NCI-H526 treated with DMSO at 0.1 percent for 48 hours (cell line): ENCODE results near the gene UBE2O.

Experiments
- DNase-seq: peaks from one replicate; lab custom pipeline; 2025; lab: John Stamatoyannopoulos, UW

The UBE2O gene

GRCh38 chr17:76345377-76345974, 107.5 kb downstream of the UBE2O start:
- no peak for DNase-seq

- DNase-seq: no peak
Measured at GRCh38 chr17:76343106-76343505, 109.8 kb downstream of the UBE2O start.

- DNase-seq: no peak
Measured at GRCh38 chr17:76341301-76341700, 111.7 kb downstream of the UBE2O start.
